Upper lobe of right lung (tissue), 1 donor: ENCODE results near the gene PBX1. TPM values are rescaled to one million over a fixed set of nuclear protein-coding genes. Genes with fewer than 3 reads are reported as not detected.

Source experiments
- ATAC-seq: fragments of 200-7000 bp; cut with Tn5 transposase; one replicate; pipeline ENCODE4 v1.9.1; 2020; ENCODE audit warnings: mild to moderate bottlenecking, moderate library complexity
- DNase-seq: peaks from one replicate; pipeline ENCODE4 v3.0.0-alpha.2; 2020
- H3K27ac ChIP-seq: fragments of 200-600 bp; one replicate; pipeline ENCODE4 v1.8.0; 2022
- H3K27me3 ChIP-seq: fragments of 200-600 bp; one replicate; pipeline ENCODE4 v1.8.0; 2022; ENCODE audit warnings: mild to moderate bottlenecking
- H3K36me3 ChIP-seq: fragments of 200-600 bp; one replicate; pipeline ENCODE4 v1.8.0; 2022
- H3K4me1 ChIP-seq: fragments of 200-600 bp; one replicate; pipeline ENCODE4 v1.8.0; 2022
- H3K4me3 ChIP-seq: fragments of 200-600 bp; one replicate; pipeline ENCODE4 v1.8.0; 2022; ENCODE audit warnings: mild to moderate bottlenecking
- H3K9me3 ChIP-seq: fragments of 200-600 bp; one replicate; pipeline ENCODE4 v1.8.0; 2022
- intact Hi-C: fragments of 100-400 bp; cut with DNase I; formaldehyde crosslinking; loops from one replicate; pipeline ENCODE4 v1.11.0; 2022
- total RNA-seq: library from RNA; stranded (reverse); fragmentation: NEBNext Ultra II Directional; extraction: Animal tissue kit (Norgen Biotek cat#: 25700); gene quantifications from one replicate; pipeline ENCODE4 v1.2.1, GENCODE V29; 2021
- TF ChIP-seq, protein P1 (sequence below): fragments of 200-600 bp; IDR thresholded peaks from one replicate; pipeline ENCODE4 v1.8.0; 2022; ENCODE audit warnings: antibody characterized with exemption
- donor health status: DM: no; HTN: yes; CAD: no; lungs with severe emphysema.

Gene PBX1
- total RNA-seq, 1 donor from 2014 or later, result 56.7 TPM

DNA sequence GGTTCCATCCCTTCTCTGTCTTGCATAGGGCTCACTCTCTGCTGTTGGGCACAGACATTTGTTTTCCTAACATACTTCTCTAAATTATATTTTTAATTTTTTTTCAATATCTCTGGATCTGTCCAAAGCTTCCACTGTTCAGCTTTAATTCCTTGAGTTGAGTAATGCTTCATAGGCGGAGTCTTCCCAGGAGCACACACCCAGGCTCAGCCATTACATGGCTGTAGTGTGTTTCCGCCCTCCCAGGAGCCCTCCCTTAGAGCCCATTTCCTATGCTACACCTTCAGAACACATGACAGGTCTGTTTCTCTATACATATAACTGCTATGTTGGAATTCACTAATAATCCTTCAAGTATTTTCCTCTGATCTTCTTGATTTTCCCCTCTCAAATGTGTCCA lies 297.4 kb downstream of the PBX1 start:
- DNase-seq, result no peak
- intact Hi-C loops, result no loop called here
- no peaks in the 10 kb centered on the region for H3K36me3 ChIP-seq
- H3K27ac ChIP-seq, result no peak overlapping the region
- no peak overlapping the region for H3K4me3 ChIP-seq
- H3K27me3 ChIP-seq, result no peaks in the 10 kb centered on the region
- no peak for ATAC-seq
- H3K9me3 ChIP-seq, result no peaks in the 10 kb centered on the region
- TF ChIP-seq, protein P1, sequence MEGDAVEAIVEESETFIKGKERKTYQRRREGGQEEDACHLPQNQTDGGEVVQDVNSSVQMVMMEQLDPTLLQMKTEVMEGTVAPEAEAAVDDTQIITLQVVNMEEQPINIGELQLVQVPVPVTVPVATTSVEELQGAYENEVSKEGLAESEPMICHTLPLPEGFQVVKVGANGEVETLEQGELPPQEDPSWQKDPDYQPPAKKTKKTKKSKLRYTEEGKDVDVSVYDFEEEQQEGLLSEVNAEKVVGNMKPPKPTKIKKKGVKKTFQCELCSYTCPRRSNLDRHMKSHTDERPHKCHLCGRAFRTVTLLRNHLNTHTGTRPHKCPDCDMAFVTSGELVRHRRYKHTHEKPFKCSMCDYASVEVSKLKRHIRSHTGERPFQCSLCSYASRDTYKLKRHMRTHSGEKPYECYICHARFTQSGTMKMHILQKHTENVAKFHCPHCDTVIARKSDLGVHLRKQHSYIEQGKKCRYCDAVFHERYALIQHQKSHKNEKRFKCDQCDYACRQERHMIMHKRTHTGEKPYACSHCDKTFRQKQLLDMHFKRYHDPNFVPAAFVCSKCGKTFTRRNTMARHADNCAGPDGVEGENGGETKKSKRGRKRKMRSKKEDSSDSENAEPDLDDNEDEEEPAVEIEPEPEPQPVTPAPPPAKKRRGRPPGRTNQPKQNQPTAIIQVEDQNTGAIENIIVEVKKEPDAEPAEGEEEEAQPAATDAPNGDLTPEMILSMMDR, result no peak
- H3K4me1 ChIP-seq, result no peaks in the 10 kb centered on the region

DNA sequence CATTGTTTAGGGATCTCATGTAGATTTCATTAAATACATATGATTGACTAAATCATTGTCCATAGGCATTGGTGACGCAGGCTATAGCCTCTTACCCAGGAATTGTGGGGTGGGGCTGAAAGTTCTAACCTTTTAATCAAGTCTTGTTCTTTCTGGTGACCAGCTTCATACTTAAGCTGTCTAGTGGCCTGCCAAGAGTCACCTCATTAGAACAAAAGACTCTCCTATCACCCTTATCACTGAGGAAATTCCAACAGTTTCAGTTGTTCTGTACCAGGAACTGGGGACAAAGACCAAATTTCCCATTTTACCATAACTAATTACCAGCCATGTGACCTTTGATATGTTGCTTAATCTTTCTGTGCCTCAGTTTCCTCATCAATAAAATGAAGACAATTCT lies 298.5 kb downstream of the PBX1 start:
- intact Hi-C loops, result no loop called here
- Histone ChIP-seq H3K4me1 (no peaks in the 10 kb centered on the region), H3K36me3 (no peaks in the 10 kb centered on the region), H3K4me3 (no peak overlapping the region), H3K27ac (no peak overlapping the region), H3K9me3 (no peaks in the 10 kb centered on the region), H3K27me3 (no peaks in the 10 kb centered on the region)
- DNase-seq (no peak), ATAC-seq (no peak)
- TF ChIP-seq, protein P1, result no peak

DNA sequence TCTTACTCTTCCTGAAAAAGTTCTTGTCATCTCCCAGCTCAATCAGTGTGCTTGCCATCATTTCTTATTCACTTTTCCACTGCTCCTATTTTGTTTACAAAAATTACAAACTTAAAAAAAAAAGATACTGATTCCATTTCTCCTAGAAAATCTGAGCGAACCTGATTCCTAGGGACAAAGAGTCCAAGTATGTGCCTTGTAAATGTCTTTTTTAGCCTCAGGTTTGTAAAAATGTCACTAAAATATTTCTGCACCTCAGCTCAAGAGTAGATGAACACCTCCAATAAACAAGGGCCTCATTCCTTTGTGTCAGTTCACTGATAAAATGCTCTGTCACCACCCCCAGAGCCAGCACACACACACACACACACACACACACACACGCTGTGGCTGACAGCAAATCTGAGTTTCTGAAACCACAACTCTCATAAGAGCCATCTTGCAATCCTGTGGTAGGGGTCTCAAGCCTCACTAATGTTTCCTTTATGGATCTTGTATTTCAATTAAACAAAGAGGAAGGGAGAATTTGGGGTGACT lies 299.2 kb downstream of the PBX1 start:
- Histone ChIP-seq H3K36me3 (no peaks in the 10 kb centered on the region), H3K27me3 (no peaks in the 10 kb centered on the region), H3K27ac (no peak overlapping the region), H3K4me3 (no peak overlapping the region), H3K4me1 (no peaks in the 10 kb centered on the region), H3K9me3 (no peaks in the 10 kb centered on the region)
- intact Hi-C loops, result no loop called here
- TF ChIP-seq, protein P1, result no peak
- no peak for ATAC-seq
- no peak for DNase-seq

DNA sequence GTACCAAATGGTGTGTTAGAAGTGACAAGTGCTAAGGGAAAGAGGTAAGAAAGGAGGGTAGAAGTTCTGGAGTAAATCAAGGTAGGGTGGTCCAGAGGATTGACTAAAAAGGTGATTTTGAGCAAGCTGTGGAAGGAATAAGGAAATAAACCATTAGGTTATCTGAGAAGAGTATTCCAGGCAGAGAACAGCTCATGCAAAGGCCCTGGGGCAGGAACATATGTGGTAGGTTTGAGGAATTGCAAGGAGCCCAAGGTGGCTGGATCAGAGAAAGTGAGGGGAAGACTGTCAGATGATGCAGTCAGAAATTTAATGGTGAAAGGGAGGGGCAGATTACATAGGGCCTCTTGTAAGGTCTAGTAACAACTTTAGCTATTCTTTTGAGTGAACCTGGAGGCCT lies 302.6 kb downstream of the PBX1 start:
- no peak overlapping the region for H3K27ac ChIP-seq
- TF ChIP-seq, protein P1, result no peak
- ATAC-seq, result no peak
- intact Hi-C loops, result no loop called here
- H3K4me1 ChIP-seq, result no peaks in the 10 kb centered on the region
- no peak for DNase-seq
- H3K4me3 ChIP-seq, result no peak overlapping the region
- H3K36me3 ChIP-seq, result no peaks in the 10 kb centered on the region
- H3K9me3 ChIP-seq, result no peaks in the 10 kb centered on the region
- no peaks in the 10 kb centered on the region for H3K27me3 ChIP-seq

DNA sequence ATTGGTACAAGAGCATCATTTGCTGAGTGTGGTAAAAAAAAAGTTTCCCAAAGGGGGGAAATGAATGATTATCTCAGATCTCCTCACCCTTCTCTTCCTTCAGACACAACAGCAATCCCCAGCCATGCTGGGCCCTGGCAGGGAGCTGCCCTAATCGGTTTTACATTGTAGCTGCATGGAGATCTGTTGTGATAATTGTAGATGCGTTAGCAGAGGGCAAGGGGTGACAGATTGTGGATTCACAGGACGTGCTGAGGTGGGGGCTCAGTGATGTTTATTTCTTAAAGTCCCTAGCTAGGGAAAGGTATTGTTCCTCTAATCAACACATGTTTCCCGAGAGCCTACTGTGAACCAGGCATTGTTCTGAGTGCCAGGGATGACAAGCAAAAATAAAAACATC lies 304.1 kb downstream of the PBX1 start:
- H3K4me1 ChIP-seq, result no peaks in the 10 kb centered on the region
- TF ChIP-seq, protein P1, result no peak
- intact Hi-C loops, result no loop called here

DNA sequence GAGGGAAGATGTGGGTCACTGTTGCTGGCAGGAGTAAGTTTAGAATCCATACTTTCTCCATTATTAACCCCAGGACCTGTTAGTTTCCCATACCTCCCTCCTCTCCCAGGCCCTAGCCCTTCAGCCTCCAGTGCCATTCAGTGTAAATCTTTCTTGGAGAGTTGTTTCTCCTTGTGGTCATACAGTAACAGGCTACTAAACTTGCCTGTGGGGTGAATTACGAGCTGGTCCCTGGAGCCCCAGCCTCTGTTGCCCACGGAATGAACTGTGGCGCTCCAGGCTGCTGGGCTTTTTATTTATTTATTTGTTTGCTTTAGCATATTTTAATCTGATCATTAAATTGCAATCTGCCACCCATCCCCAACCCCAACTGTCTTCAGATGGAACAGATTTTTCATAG lies 305.2 kb downstream of the PBX1 start:
- no peak for DNase-seq
- Histone ChIP-seq H3K4me3 (no peak overlapping the region), H3K27me3 (no peaks in the 10 kb centered on the region), H3K9me3 (no peaks in the 10 kb centered on the region), H3K36me3 (no peaks in the 10 kb centered on the region), H3K27ac (no peak overlapping the region), H3K4me1 (no peaks in the 10 kb centered on the region)
- TF ChIP-seq, protein P1, result no peak
- intact Hi-C loops, result no loop called here
- ATAC-seq, result no peak

More for the DNA sequence above, 304.1 kb downstream of the PBX1 start:
- Histone ChIP-seq H3K27ac (no peak overlapping the region), H3K9me3 (no peaks in the 10 kb centered on the region), H3K27me3 (no peaks in the 10 kb centered on the region), H3K36me3 (no peaks in the 10 kb centered on the region), H3K4me3 (no peak overlapping the region)
- ATAC-seq (no peak), DNase-seq (no peak)
